ENCODE results near the gene DNAH1.

DNA sequence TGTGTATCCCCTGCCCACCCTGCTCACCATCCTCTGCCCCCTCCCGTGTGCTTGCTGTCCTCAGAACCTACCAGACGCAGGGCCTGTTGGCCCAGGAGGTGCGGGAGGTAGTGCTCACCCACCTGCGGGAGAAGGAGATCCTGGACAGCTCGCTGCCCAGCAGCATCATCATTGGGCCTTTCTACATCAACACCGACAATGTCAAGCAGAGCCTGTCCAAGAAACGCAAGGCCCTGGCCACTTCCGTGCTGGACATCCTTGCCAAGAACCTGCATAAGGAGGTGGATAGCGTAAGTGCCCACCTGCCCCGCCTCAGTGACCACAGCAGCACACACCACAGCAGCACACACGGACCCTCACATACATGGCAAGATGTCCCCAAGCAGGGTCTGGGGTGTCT lies 33.0 kb downstream of the DNAH1 start:
- TF ChIP-seq EZH2phosphoT487 (IDR thresholded peaks at IDR 0.05; ENCODE audit: insufficient read depth, low read depth) (no peak), EZH2 (IDR thresholded peaks at IDR 0.05; ENCODE audit: insufficient read depth, poor library complexity, severe bottlenecking) (no peak)
